Measurements from ENCODE around the gene ADAP1.
"Not testable (repeated sequence)": the region's sequence is repeated elsewhere in the genome, so short reads cannot be mapped to it uniquely, and the experiment has no call there.

ADAP1 gene

GRCh38 chr7:916291-916941, 38.1 kb downstream of the ADAP1 start:
- H3K4me3 ChIP-seq (ENCODE audit: low read depth, low read length) = no peak overlapping the region
- no peak for DNase-seq (ENCODE audit: low read depth)

- no peak for DNase-seq (ENCODE audit: low read depth)
- no peak overlapping the region for H3K4me3 ChIP-seq (ENCODE audit: low read depth, low read length)
Observed at GRCh38 chr7:915291-916218, 38.9 kb downstream of the ADAP1 start.

GRCh38 chr7:914521-915194, 39.8 kb downstream of the ADAP1 start:
- no peak for DNase-seq (ENCODE audit: low read depth)
- no peak overlapping the region for H3K4me3 ChIP-seq (ENCODE audit: low read depth, low read length)

GRCh38 chr7:913736-914520, 40.6 kb downstream of the ADAP1 start:
- no peak overlapping the region for H3K4me3 ChIP-seq (ENCODE audit: low read depth, low read length)
- no peak for DNase-seq (ENCODE audit: low read depth)

GRCh38 chr7:911791-912480, 42.5 kb downstream of the ADAP1 start:
- DNase-seq (ENCODE audit: low read depth) = no peak
- H3K4me3 ChIP-seq (ENCODE audit: low read depth, low read length) = no peak overlapping the region

- no peak for DNase-seq (ENCODE audit: low read depth)
- H3K4me3 ChIP-seq (ENCODE audit: low read depth, low read length) = no peak overlapping the region
Observed at GRCh38 chr7:910931-911431, 43.5 kb downstream of the ADAP1 start.

GRCh38 chr7:910441-910861, 44.0 kb downstream of the ADAP1 start:
- DNase-seq (ENCODE audit: low read depth) = no peak
- no peak overlapping the region for H3K4me3 ChIP-seq (ENCODE audit: low read depth, low read length)

- H3K4me3 ChIP-seq (ENCODE audit: low read depth, low read length) = peak overlapping the region; percentile 7
- DNase-seq (ENCODE audit: low read depth) = no peak
Observed at GRCh38 chr7:909358-910329, 44.8 kb downstream of the ADAP1 start.

GRCh38 chr7:908591-909357, 45.7 kb downstream of the ADAP1 start:
- not testable (repeated sequence) for DNase-seq (ENCODE audit: low read depth)
- peak overlapping the region; percentile 21 for H3K4me3 ChIP-seq (ENCODE audit: low read depth, low read length)

GRCh38 chr7:908159-908581, 46.3 kb downstream of the ADAP1 start:
- no peak overlapping the region for H3K4me3 ChIP-seq (ENCODE audit: low read depth, low read length)
- no peak for DNase-seq (ENCODE audit: low read depth)

GRCh38 chr7:907158-907980, 47.1 kb downstream of the ADAP1 start:
- no peak overlapping the region for H3K4me3 ChIP-seq (ENCODE audit: low read depth, low read length)
- DNase-seq (ENCODE audit: low read depth) = no peak

- H3K4me3 ChIP-seq (ENCODE audit: low read depth, low read length) = no peak overlapping the region
- no peak for DNase-seq (ENCODE audit: low read depth)
Observed at GRCh38 chr7:906776-907157, 47.7 kb downstream of the ADAP1 start.

GRCh38 chr7:904847-905246, 49.6 kb downstream of the ADAP1 start:
- H3K4me3 ChIP-seq (ENCODE audit: low read depth, low read length) = no peak overlapping the region
- DNase-seq (ENCODE audit: low read depth) = no peak

GRCh38 chr7:903921-904755, 50.3 kb downstream of the ADAP1 start:
- DNase-seq (ENCODE audit: low read depth) = no peak

GRCh38 chr7:902996-903395, 51.5 kb downstream of the ADAP1 start:
- no peak for DNase-seq (ENCODE audit: low read depth)
- H3K4me3 ChIP-seq (ENCODE audit: low read depth, low read length) = no peak overlapping the region

More at GRCh38 chr7:903921-904755, 50.3 kb downstream of the ADAP1 start:
- H3K4me3 ChIP-seq (ENCODE audit: low read depth, low read length) = no peak overlapping the region

Data from skeletal muscle cell (primary cell).